LNCaP clone FGC (cell line): Measurements from ENCODE around the gene SLC36A3.

Experiments
- DNase-seq: peaks from one replicate; pipeline ENCODE4 v3.0.0-alpha.2; 2011; ENCODE audit warnings: low read depth
- H3K4me3 ChIP-seq: 2 replicates; pipeline ENCODE4 v1.5.1; 2011; ENCODE audit warnings: mild to moderate bottlenecking, low read depth, low read length, control low read depth
- TF ChIP-seq, protein P1 (sequence below): IDR thresholded peaks from 2 replicates; pipeline ENCODE4 v1.5.1; 2012; ENCODE audit warnings: mild to moderate bottlenecking; ENCODE audit not compliant: control insufficient read depth, insufficient read depth; ENCODE audit errors: extremely low read depth

The SLC36A3 gene

DNA sequence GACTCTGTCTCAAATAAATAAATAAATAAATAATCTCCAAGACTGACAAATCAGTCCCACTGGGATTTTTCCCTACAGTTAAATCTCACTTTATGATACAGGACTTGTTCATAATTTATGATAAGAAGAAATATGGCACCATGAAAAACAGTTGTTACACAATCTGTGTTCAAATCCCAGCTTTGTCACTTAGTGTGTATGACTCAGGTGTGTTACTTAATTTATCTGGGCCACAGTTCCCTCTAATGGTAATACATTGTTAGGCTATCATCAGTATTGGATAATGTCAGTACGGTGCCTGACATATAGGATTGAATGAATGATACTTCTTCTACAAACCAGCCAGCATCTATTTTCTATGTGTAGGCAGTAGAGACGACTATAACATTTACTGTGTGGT is 23.1 kb downstream of the SLC36A3 start:
- no peak overlapping the region for H3K4me3 ChIP-seq
- TF ChIP-seq, protein P1, sequence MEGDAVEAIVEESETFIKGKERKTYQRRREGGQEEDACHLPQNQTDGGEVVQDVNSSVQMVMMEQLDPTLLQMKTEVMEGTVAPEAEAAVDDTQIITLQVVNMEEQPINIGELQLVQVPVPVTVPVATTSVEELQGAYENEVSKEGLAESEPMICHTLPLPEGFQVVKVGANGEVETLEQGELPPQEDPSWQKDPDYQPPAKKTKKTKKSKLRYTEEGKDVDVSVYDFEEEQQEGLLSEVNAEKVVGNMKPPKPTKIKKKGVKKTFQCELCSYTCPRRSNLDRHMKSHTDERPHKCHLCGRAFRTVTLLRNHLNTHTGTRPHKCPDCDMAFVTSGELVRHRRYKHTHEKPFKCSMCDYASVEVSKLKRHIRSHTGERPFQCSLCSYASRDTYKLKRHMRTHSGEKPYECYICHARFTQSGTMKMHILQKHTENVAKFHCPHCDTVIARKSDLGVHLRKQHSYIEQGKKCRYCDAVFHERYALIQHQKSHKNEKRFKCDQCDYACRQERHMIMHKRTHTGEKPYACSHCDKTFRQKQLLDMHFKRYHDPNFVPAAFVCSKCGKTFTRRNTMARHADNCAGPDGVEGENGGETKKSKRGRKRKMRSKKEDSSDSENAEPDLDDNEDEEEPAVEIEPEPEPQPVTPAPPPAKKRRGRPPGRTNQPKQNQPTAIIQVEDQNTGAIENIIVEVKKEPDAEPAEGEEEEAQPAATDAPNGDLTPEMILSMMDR = no peak
- DNase-seq = no peak

DNA sequence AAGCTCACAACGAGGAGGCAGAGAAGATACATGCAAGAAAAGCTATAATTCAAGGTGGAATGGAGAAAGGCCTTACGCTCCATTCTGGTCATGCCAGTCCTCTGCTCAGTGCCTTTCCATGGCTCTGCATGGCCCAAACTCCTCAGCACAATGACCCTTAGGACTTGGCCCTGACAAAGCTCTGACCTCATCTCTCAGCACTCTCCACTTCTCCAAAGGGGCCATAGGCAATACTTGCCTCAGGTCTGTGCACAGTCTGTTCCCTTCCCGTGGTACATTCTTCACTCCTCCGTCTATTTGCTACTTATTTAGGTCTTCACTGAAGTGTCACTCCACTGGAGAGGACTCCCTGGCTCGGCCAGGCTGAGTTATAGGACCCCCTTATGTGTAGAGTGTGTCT is 24.7 kb downstream of the SLC36A3 start:
- TF ChIP-seq, protein P1 = no peak
- no peak for DNase-seq
- no peak overlapping the region for H3K4me3 ChIP-seq

DNA sequence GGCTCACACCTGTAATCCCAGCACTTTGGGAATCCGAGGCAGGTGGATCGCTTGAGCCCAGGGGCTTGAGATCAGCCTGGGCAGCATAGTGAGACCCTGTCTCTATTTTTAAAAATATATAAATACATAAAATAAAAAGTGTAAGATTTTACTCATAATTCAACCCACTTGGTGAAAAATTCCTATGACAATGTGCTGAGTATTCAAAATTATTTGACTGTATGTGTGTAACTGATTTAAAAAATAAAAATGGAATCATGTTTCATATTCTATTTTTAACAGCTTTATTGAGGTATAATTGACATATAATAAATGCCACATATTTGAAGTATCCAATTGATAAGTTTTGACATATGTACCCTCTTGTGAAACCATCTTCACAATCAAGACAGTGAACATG is 27.8 kb downstream of the SLC36A3 start:
- TF ChIP-seq, protein P1 = no peak

DNA sequence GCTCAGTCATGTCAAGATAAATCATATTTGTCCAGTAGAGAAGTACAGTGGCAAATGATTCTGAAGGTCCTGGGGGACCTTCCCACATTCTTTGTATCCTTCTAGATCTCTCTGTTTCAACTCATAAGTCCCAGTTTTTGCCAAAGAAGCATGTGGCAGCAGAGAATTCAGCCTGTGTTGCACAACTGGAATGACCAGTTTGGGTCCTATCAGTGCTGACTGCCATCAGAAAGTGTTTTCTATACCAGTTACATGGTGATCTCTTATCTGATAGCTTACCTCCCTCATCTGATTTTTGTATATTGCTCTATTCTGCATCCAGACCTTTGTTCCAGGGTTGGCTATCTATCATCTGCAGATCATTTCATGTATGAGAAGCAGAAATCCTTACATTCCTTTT is 28.9 kb downstream of the SLC36A3 start:
- DNase-seq = peak; percentile 78
- TF ChIP-seq, protein P1 = no peak
- H3K4me3 ChIP-seq = no peak overlapping the region

More for the DNA sequence above, 27.8 kb downstream of the SLC36A3 start:
- H3K4me3 ChIP-seq = no peak overlapping the region
- no peak for DNase-seq

DNA sequence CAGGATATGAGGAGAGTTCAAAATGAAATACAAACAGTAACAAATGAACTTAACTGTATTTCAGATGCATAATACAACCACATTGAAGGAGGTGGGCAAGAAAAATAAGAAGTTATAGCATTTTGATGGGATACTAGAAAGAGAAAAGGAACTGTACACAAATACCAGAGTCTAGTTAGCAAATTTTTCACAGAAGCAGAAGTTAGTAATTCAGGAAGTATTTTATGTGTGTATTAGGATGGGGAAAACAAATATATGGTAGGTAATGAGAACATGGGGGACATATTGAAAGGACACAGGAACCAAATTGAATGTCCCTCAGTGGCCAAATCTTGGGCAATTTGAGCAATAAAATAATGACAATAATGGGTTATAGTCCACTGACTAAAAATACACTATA is 32.2 kb downstream of the SLC36A3 start:
- TF ChIP-seq, protein P1 = no peak
- H3K4me3 ChIP-seq = no peak overlapping the region
- no peak for DNase-seq

DNA sequence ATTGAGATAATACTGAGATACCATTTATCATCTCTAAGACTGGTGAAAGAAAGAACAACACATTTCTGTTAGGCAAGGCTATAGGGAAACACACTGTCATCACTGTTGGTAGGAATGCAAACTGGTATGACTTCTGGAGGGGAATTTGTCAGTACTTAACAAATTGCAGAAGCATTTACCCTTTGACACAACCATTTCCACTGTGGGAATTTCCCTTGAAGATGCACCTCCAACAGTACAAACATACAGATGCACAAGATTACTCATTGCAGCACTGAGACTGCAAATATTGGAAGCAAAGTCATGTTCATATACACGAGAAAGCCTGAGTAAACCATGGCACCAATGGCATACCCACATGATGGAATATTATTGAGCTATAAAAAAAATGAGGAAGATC is 33.0 kb downstream of the SLC36A3 start:
- no peak for DNase-seq
- H3K4me3 ChIP-seq = no peak overlapping the region
- TF ChIP-seq, protein P1 = no peak

DNA sequence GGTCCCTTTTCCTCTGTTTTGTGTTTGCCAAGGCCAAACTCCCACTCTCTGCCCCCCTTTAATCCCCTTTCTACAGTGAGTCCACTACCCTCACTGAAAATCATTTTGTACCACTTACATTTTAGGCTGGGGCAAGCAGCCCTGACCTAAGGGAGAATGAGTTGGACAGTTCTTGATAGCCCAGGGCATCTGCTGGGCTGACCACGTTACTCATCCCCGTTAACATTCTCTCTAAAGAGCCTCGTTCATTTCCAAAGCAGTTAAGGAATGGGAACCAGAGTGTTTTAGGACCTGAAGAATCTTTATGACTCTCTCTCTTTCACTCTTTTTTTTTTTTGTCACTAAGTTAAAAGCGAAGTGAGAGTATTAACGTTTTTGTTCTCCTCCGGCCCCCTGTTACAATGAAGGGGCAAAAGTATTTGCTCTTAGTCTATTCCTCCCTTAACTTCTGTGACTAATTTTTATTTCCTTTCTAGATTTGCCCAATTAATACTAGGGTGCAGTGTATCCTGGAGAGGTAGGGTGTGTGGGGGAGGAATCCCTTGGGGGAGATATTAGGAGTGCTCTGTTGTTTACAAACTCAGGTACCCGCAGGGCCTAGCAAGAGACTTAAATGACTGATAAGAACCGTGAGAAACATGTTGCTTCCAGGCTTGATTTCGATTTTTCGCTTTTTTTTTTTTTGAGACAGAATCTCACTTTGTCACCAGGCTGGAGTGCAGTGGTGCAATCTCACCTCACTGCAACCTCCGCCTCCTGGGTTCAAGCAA is 35.9 kb downstream of the SLC36A3 start:
- H3K4me3 ChIP-seq = no peak overlapping the region
- TF ChIP-seq, protein P1 = no peak
- DNase-seq = no peak
